Hematopoietic multipotent progenitor cell treated with erythropoietin and hydrocortisone succinate and interleukin-3 and kit ligand, for 6 days (in vitro differentiated cells): ENCODE data around the gene MED14.
A peak's percentile ranks its signal among the peaks of the same experiment; 100 is the strongest.
"Not testable (repeated sequence)": the region's sequence is repeated elsewhere in the genome, so short reads cannot be mapped to it uniquely, and the experiment has no call there.

ENCODE experiments used
- DNase-seq: peaks from one replicate; pipeline ENCODE4 v3.0.0-alpha.2; 2015

Gene MED14

GRCh38 chrX:40735325-40736169 lies at the start of gene MED14:
MED14 (minus strand) TSS chrX:40735542; CDS start chrX:40735412, 130 bp downstream.
- peak; percentile 91 for DNase-seq

GRCh38 chrX:40784516-40785151 lies 49.3 kb upstream of the MED14 start:
- DNase-seq = no peak

GRCh38 chrX:40782644-40783259 lies 47.4 kb upstream of the MED14 start:
- DNase-seq = not testable (repeated sequence)

GRCh38 chrX:40780951-40781350 lies 45.6 kb upstream of the MED14 start:
- DNase-seq = no peak

GRCh38 chrX:40780082-40780481 lies 44.7 kb upstream of the MED14 start:
- DNase-seq = no peak

GRCh38 chrX:40778861-40779575 lies 43.7 kb upstream of the MED14 start:
- DNase-seq = no peak

GRCh38 chrX:40773809-40774208 lies 38.5 kb upstream of the MED14 start:
- DNase-seq = no peak

- DNase-seq = no peak
Measured at GRCh38 chrX:40773188-40773587, 37.8 kb upstream of the MED14 start.

- DNase-seq = no peak
Measured at GRCh38 chrX:40772290-40772689, 36.9 kb upstream of the MED14 start.

GRCh38 chrX:40761762-40762161 lies 26.4 kb upstream of the MED14 start:
- DNase-seq = no peak

GRCh38 chrX:40759374-40759773 lies 24.0 kb upstream of the MED14 start:
- DNase-seq = no peak

- DNase-seq = no peak
Measured at GRCh38 chrX:40757058-40757457, 21.7 kb upstream of the MED14 start.

GRCh38 chrX:40755291-40756249 lies 20.2 kb upstream of the MED14 start:
- DNase-seq = no peak

GRCh38 chrX:40749681-40750494 lies 14.5 kb upstream of the MED14 start:
- no peak for DNase-seq

- no peak for DNase-seq
Measured at GRCh38 chrX:40748977-40749376, 13.6 kb upstream of the MED14 start.

- DNase-seq = no peak
Measured at GRCh38 chrX:40746521-40746920, 11.2 kb upstream of the MED14 start.

GRCh38 chrX:40736170-40736505 lies 796 bp upstream of the MED14 start:
- no peak for DNase-seq

- DNase-seq = peak; percentile 30
Measured at GRCh38 chrX:40734971-40735324, 394 bp downstream of the MED14 start.

- DNase-seq = no peak
Measured at GRCh38 chrX:40733706-40734105, 1.6 kb downstream of the MED14 start.

GRCh38 chrX:40732499-40732898 lies 2.8 kb downstream of the MED14 start:
- DNase-seq = not testable (repeated sequence)
